HuH-7.5 (cell line): ENCODE measurements around the gene HLF.
A peak's percentile ranks its signal among the peaks of the same experiment; 100 is the strongest.

ENCODE experiments used
- DNase-seq: peaks from one replicate; pipeline ENCODE4 v3.0.0; 2011; ENCODE audit warnings: low spot score

The HLF gene

DNA sequence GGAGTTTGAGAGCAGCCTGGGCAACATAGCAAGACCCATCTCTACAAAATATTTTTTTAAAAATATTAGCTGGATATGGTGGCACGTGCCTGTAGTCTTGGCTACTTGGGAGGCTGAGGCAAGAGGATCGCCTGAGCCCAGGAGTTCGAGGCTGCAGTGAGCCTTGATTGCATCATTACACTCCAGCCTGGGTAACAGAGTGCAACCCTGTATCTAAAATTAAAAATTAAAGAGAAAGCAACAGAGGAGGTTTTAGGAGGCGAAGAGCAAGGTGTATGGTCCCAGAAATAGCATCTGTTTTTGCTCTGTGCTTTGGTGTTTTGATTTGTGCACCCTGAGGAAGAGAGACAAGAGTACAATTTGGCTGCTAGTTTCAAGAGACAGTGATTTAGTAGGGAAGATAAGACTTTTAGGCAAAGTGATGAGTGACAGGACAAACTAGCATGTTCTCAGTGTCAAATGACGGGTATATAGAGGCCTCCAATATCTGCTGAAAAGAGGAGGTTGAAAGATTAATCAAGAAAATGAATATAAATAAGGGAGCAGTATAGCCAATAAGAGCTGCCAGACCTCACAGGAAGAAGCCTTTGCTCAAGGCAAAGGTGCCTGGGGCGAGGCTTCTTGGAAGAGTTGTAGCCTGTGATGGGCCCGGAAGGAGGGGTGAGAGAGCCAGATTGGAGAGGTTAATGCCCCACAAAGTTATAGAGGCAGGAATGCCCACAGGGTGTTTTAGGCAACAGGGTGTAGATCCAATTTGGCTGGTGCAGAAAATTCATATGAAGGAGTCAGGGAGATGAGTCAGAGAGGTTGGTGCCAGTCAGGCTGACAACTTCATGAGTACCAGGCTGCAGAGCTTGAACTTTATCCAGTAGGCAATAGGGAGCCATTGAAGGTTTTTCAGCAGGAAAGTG lies 11.4 kb downstream of the HLF start:
- no peak for DNase-seq

DNA sequence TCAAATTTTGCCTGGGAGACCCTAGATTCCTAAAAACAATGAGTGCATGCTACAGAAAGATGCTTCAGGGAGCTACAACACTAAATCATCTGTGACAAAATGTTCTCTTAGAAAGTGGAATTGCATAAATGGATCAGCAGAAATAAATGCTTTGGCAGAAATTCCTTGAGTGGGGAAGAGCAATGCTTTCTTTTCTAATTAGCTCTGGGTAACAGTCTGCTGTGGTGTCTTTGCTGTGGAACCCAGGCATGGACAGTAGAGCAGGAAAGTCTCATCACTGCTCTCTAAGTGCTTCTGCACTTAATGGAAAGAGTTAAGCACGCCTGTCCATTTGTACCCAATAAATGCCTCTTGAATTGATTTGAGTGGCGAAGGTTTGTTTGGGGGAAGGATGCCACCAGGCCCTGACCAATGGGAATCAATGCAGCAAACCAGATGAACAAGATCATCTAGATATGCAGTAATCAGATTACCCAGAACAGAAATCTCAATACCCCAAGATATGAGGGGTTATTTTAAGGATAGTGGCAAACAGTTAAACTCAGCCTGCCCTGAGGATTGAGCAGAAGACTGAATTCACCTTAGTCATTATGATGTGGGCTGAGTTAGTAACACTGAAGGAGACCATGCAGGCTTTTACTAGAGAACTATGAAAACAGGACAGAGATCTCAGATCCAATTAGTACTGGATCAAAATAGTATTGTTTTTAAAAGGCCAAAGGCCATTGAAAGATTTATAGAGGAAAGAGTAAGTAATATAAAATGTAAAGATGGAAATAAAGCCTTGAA lies 13.6 kb downstream of the HLF start:
- DNase-seq: no peak

DNA sequence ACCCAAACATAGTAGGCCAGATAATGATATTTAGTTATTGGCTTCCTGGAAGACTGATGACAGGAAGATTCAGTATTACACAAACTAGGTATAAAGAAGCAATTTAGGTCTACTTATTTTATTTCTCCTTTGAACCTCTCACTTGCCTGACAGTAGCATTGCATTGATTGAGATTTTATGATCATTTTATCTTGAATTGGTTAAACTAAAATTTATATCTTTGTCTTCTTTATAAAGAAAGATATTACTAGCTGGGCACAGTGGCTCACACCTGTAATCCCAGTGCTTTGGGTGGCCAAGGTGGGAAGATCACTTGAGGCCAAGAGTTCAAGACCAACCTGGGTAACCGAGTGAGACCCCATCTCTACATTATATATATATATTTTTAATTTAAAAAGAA lies 14.4 kb downstream of the HLF start:
- no peak for DNase-seq

DNA sequence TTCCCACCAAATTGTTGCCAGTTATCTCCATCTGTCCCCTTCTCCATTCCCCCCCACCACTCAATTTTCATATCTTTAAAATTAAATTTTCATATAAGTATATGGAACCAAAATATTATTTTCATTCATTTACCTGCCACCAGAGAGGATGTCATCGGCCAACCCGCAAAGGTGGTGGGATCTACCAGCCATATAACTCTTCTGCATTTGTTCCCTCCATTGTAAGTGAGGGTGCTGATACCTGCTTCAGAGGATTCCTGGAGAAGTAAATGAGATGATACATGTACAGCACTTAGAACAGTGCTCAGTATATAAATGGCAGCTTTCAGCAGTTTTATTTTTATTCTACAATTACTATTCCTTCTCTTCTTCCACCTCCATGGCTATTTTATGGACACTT lies 15.0 kb downstream of the HLF start:
- no peak for DNase-seq

DNA sequence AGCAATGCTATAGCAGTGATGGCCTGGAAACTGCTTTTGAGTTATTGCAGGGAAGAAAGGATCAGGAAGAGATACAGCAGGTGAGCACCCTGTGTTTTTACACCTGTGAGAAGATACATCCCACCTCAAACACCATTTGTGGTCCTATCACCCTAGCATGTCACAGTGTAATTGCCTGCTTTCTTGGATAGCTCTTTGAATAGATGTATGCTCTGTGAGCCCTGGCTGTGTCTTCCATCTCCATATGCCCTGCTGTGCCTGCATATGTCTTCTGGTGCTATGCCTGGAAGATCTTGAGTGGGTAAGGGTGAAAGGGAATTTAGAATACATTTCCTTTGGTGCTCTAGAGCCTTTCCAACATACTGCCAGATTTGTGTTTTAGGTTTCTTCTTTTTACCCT lies 15.5 kb downstream of the HLF start:
- no peak for DNase-seq

DNA sequence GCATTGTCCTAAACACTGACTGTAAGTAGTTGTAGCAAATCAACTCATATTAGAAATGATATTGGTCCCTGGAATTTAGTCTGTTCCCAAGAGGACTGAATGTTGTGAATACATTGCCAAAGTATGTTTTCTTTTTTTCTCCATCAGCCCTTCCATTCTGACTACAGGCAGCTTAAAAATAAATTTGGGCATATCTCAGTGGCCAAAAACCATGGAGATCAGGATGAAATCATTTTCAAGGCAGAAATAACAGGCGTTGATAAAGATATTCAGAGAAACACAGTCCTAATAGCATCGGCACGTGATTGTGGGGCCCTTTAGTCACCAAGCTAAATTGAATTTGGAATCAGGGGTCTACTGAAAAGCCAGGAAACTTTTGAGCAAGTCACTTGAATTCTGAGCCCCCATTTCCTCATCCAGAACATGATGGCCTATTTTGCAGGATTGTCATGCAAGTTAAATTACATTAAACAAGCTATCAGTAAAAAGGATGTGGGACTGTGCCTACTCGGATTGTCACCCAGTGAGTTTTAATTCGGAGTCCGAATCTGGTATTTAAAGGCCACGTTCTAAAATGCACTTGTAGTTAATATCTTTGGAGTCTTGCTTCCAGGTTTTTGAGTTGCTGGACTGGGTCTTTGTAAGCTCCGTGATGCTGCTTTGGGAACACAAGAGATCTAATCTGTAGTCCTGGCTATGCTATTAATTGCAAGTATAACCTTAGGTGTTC lies 17.1 kb downstream of the HLF start:
- DNase-seq: no peak

DNA sequence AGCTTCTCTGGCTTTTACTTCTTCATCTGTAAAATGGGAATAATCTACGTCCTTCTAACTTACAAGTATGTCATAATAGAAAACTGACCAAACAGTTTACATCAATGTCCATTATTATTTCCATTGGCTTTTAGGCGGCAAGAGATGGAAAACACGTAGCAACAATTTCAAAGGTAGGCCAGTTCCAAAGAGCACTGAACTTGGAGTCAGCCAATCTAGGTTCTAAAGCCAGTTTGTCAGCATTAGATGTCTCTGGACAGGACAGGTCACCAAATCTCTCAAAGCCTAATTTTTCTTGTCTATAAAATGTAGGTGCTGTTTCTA lies 17.6 kb downstream of the HLF start:
- no peak for DNase-seq

DNA sequence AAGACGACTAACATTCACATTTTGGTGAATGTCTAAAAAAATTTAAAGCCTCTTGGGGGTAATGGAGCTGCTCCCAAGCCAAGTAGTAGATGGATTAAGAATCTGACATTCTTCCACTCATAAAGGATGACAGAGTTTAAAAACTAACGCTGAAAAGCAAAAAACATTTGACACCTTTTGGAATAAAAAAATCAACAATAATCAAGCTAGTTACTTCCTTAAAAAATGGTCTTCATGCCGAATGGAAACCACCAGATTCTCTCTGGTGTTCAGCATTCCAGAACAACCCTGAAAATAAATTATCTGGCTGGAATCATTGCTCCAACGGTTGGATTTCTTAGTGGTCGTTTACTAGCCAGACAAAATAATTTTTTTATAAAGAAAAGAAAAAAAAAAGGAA lies 18.0 kb downstream of the HLF start:
- DNase-seq: no peak

DNA sequence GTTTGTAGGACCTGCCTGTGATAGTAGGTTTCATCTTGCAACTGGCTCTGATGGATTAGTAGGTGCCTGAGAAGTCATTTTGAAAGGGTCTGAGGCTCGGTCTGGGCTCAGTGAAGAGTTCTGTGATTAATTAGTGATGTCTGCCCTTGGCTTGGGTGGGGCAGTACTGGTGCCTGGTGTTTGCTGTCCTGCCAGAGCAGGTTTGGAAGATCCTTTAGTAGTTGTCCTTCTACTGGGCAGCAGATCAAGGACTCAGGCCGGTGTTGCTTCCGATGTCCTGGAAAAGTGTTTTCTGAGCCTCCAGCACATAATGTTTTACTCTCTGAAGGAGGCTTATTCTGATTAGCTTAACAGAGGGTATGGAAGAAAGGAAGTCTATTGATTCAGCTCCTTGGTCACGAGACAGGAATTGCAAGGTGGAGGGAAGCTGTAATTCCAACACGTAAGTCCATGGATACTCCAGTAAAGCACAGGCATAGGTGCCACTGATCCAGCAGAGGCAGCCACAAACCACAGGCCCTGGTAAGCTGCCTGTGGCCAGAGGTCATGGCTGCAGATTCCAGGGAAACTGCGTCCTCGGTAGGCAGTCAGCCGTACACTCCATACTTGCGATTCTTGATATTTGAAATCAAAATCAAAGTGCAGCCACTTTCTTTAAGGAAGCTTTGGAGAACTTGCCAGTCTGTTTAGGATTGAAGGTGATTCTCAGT lies 18.7 kb downstream of the HLF start:
- DNase-seq: no peak

DNA sequence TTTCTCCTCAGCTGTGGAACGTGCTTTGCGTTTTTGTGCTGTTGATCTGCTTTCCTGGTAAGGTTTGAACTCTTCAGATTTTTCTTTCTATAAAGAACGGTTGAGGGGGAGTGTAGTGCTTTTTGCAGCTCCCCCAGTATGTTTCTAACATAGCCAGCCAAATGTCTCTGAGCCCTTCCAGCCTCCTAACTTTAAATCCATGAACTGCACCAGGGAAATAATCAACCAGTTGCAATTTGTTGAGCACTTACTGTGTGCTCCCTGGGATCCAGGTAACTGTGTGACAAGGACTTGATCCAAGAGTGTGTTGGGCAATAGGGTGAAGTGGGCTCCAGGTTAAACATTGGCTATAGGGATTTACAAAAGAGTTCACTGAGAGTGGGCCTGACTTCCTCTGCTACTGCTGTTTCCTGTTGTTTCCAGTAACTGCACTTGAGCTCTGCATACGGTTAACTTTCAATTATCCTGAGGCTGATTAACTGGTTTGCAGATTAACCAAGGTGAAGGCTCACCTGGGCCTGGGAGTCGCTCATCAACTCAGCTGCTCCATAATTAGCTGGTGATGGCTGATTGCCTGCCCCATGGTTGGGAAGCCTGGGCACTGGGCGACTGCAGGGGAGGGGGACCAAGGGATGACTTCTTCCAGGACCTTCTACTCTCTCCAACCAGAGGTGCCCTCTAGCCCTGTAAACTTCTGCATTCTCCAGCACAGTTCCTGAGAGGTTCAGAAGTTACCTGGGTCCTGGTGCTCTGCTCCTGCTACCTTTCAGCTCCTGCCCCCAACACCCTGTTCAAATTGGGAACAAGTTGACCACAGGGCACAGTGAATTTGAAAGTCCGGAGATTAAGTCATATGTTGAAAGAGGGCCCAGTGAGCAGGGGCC lies 19.5 kb downstream of the HLF start:
- no peak for DNase-seq

DNA sequence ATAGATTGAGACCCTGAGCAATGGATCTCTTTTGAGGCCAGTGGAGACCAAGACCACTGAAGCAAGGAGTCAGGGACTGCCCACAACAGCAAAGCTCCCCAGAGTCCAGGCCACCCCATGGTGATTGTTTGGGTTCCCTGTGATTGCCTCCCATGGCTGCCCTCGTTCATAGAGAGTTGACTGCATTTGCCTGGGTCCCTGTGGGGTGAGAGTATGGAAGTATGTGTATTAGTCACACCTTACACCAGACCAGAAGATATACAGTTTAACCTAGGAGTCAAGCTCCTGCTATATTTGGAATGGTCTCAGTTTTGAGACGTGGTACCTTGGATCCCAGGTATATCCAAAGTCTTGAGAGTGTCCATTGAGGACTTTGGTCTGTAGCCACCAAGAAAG lies 20.2 kb downstream of the HLF start:
- no peak for DNase-seq

DNA sequence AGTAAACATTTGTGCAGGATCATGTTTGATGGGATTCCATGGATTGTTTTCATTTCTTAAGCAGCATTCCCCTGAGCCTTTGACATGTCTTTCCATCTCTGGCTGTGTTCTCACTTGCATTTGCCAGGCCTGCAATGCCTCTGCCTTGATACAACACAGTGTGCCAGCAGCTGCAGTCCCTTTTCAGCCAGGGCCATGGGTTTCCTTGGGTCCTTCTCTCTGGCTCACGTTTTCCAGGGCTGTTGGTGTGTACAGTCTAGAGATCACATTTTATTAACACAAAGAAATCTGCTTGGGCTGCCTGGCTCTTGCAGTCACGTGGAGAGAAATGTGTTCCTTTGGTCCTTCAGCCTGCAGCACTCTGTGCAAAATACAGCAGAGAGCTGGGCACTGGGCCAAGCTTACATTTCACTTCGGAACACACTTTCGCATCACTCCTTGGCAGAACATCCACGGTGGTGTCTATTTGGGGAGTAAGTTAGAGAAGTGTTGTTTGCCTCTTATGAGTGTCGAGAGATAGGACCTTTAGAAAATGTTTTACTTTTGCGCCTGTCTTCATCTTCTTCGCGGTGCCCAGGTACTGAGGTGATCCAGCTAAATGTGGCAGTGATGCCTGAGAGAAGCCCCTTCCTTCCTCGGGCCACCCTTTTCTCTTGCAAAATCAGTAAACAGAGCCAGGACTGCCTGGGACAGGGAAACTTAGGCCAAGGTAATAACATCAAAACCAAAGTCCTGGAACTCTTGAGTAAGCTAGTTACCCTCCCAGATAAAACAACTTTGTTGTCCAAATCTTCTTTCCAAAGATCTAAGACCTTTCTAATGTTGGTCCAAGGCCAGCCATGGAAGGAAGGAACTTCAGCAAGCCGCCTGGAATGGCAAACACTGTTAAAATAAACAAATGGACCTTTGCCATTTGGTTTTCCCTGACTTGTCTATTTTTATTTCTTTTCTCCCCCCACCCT lies 20.9 kb downstream of the HLF start:
- DNase-seq: no peak

DNA sequence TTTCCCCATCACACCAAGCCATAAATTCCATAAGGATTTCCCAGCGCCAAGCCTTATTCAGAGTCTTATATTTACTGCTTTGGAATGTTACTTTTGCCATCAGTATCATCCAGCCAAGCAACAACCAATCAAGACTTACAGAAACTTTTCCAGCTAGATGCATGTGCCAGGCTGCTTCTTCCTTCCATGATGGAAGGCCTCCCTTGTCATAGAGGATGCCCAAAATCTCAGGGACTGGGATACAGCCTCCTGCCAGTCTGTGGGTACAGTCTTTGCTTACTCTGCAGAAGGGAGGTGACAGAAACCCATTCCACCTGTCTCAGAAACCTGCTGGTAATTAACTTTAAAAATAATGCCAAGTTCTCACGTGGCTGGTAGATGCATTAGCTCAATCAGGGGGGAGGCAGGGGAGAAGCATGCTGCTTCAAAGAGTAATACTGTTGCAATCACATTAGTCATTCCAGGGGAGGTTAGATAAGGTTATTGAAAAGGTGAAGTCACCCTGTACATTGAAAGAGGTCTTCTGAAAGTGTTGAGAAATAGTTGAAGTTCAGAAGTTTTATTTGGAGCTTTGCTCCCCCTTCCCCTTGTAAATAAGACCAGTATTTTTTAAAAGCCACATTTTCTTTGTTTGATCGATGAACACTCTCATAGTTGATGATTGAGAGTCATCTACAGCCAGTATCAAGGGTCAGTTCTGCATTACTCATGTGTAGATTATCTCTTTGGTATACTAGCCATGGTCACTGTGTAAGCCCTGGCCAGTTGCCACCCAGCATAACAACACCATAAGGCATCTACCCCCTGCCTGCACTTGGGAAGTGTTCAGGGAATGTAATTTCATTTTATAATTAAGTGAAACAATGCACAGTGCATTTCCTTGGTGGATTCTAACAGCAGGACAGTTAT lies 22.2 kb downstream of the HLF start:
- peak; percentile 45 for DNase-seq

DNA sequence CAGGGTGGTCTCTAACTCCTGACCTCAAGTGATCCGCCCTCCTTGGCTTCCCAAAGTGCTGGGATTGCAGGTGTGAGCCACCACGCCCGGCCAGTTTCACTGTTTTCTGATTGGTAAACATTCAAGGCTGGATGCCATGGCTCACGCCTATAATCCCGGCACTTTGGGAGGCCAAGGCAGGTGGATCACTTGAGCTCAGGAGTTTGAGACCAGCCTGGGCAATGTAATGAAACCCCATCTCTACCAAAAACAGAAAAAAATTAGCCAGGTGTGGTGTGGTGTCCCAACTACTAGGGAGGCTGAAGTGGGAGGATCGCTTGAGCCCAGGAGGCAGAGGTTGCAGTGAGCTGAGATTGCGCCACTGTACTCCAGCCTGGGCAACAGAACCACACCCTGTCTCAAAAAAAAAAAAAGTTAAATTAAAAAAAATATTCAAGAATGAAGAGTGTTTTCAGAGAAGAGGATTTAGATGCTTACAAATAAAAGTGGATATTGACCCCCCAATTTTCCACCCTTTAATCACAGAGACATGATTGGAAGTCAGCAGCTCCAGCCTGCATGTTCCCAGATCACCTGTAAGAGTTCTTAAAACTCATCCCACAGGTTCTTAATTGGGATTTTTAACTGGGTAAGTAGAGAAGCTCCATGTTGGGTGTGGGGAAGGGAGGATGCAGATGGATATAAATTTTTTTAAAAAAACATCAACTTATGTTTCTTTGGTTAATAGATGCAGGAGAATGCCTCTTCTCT lies 23.8 kb downstream of the HLF start:
- no peak for DNase-seq

DNA sequence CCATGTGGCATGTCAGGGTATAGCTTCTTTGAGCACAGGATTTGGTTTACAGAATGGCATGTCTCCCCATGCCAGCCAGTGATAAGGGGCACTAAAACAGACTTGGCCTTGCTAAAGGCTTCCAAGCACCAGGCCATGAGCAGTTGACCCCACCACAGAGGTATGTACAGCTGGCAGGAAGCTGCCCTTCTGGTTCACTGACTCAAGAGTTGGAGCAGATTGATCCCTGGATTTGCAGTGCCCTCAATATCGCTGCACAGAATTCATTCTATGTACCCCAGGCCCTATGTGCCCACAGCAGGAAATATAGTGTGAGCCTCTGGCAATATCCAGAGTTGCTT lies 24.3 kb downstream of the HLF start:
- DNase-seq: no peak

DNA sequence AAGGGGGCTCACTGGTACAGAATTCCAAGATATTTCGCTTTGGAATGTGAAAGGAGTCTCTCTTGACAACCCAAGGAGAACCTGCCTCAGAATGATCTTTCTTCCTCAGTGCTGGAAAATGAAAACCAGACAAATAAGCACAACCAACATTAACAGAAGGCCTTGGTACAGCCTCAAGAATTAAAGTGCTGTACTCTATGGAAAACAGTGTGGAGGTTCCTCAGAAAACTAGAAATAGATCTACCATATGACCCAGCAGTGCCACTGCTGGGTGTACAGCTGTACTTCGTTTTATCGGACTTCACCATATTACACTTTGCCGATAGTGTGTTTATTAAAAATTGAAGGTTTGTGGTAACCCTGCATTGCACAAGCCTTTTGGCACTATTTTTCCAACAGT lies 25.2 kb downstream of the HLF start:
- no peak for DNase-seq

DNA sequence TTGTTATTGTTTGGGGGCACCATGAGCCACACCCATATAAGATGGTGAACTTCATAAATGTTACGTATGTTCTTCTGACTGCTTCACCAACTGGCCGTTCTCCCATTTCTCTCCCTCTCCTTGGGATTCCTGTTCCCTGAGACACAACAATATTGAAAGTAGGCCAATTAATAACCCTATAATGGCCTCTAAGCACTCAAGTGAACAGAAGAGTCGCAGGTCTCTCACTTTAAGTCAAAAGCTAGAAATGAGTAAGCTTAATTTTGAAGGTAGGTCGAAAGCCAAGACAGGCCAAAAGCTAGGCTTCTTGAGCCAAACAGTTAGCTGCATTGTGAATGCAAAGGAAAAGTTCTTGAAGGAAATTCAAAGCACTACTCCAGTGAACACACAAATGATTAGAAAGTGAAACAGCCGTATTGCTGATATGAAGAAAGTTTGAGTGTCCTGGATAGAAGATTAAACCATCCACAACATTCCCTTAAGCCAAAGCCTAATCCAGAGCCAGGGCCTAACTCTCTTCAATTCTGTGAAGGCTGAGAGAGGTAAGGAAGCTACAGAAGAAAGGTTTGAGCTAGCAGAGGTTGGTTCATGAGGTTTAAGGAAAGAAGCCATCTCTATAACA lies 25.8 kb downstream of the HLF start:
- no peak for DNase-seq

DNA sequence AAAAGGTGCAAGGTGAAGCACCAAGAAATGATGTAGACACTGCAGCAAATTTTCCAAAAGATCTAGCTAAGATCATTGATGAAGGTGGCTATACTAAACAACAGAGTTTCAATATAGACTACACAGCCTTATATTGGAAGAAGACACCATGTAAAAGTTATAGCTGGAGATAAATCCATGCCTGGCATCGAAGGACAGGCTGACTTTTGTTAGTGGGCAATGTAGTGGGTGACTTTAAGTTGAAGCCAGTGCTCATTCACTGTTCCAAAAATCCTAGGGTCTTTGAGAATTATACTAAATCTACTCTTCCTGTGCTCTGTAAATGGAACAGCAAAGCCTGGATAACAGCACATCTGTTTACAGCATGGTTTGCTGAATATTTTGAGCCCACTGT lies 26.4 kb downstream of the HLF start:
- no peak for DNase-seq
